Stimulated activated CD8-positive, alpha-beta memory T cell treated with anti-CD3 and anti-CD28 coated beads, Interleukin-7, amount 100 ng/mL, for 48 hours (primary cell): Measurements from ENCODE around the gene ATP6AP1.

Source experiments
- DNase-seq, 2 donors: peaks; one replicate each; pipeline ENCODE4 v3.0.0-alpha.2; 2020; ENCODE audit warnings: low read depth in 1 of 2; ENCODE audit errors: extremely low read depth in 1 of 2

ATP6AP1 gene

GRCh38 chrX:154468217-154468616 is 39.7 kb downstream of the ATP6AP1 start:
- no peak for DNase-seq

GRCh38 chrX:154469114-154469513 is 40.6 kb downstream of the ATP6AP1 start:
- no peak for DNase-seq

- DNase-seq = no peak
Measured at GRCh38 chrX:154469880-154470279, 41.4 kb downstream of the ATP6AP1 start.

GRCh38 chrX:154470434-154470833 is 42.0 kb downstream of the ATP6AP1 start:
- DNase-seq = no peak

- no peak for DNase-seq
Measured at GRCh38 chrX:154470914-154471568, 42.6 kb downstream of the ATP6AP1 start.

- no peak for DNase-seq
Measured at GRCh38 chrX:154471839-154472684, 43.6 kb downstream of the ATP6AP1 start.

GRCh38 chrX:154472685-154473632 is 44.5 kb downstream of the ATP6AP1 start:
- DNase-seq = no peak

- DNase-seq = no peak
Measured at GRCh38 chrX:154473683-154474082, 45.2 kb downstream of the ATP6AP1 start.

- no peak for DNase-seq
Measured at GRCh38 chrX:154476821-154477220, 48.3 kb downstream of the ATP6AP1 start.

GRCh38 chrX:154477891-154478477 is 49.5 kb downstream of the ATP6AP1 start:
- DNase-seq = no peak

GRCh38 chrX:154478728-154479622 is 50.5 kb downstream of the ATP6AP1 start, which contains the start of gene LAGE3:
Gene LAGE3 (minus strand): TSS chrX:154479281. CDS start chrX:154478915, 366 bp downstream.
- peak; percentile 83 to 86 for DNase-seq

GRCh38 chrX:154481195-154481594 is 52.7 kb downstream of the ATP6AP1 start:
- no peak for DNase-seq

GRCh38 chrX:154481911-154482601 is 53.6 kb downstream of the ATP6AP1 start:
- DNase-seq = no peak

- DNase-seq = no peak
Measured at GRCh38 chrX:154482786-154483185, 54.3 kb downstream of the ATP6AP1 start.

- no peak for DNase-seq
Measured at GRCh38 chrX:154483325-154483724, 54.8 kb downstream of the ATP6AP1 start.

- no peak for DNase-seq
Measured at GRCh38 chrX:154484255-154485149, 56.0 kb downstream of the ATP6AP1 start.

- DNase-seq = no peak
Measured at GRCh38 chrX:154485150-154486051, 56.9 kb downstream of the ATP6AP1 start.
